Prostate gland (tissue), 2 donors: ENCODE measurements around the gene PLA2G12B.

ENCODE experiments used
- POLR2A ChIP-seq: fragments of 450-650 bp; IDR thresholded peaks from one replicate; pipeline ENCODE4 v1.6.1; 2016; ENCODE audit warnings: antibody characterized with exemption, mild to moderate bottlenecking
- TF ChIP-seq, protein P1 (sequence below), 4 experiments: fragments of 200-600 bp in 2 of 4; fragments of 450-650 bp in 2 of 4; sonication (generic) in 2 of 4; IDR thresholded peaks; 1 replicate in 3 of 4; 2 replicates in 1 of 4; pipeline ENCODE4 v1.5.1; 2016 to 2019; ENCODE audit warnings: antibody characterized with exemption in 4 of 4, mild to moderate bottlenecking in 2 of 4, moderate library complexity in 2 of 4

GRCh38 chr10:72913287-72913686, 41.3 kb downstream of the PLA2G12B start:
- TF ChIP-seq, protein P1, sequence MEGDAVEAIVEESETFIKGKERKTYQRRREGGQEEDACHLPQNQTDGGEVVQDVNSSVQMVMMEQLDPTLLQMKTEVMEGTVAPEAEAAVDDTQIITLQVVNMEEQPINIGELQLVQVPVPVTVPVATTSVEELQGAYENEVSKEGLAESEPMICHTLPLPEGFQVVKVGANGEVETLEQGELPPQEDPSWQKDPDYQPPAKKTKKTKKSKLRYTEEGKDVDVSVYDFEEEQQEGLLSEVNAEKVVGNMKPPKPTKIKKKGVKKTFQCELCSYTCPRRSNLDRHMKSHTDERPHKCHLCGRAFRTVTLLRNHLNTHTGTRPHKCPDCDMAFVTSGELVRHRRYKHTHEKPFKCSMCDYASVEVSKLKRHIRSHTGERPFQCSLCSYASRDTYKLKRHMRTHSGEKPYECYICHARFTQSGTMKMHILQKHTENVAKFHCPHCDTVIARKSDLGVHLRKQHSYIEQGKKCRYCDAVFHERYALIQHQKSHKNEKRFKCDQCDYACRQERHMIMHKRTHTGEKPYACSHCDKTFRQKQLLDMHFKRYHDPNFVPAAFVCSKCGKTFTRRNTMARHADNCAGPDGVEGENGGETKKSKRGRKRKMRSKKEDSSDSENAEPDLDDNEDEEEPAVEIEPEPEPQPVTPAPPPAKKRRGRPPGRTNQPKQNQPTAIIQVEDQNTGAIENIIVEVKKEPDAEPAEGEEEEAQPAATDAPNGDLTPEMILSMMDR (IDR thresholded peaks at IDR 0.05), result no peak
- no peak for TF ChIP-seq POLR2A
